Lung (tissue), 12 donors: ENCODE results near the gene LYPD6B. TPM values are rescaled to one million over a fixed set of nuclear protein-coding genes. Genes with fewer than 3 reads are reported as not detected.

Experiments
- ATAC-seq: fragments of 200-7000 bp; cut with Tn5 transposase; one replicate; pipeline ENCODE4 v1.9.1; 2020; ENCODE audit warnings: moderate number of reproducible peaks; ENCODE audit not compliant: insufficient read depth, low FRiP score
- DNase-seq, 3 donors: peaks; one replicate each; pipeline ENCODE4 v3.0.0-alpha.2; 2013 to 2017
- H3K27ac ChIP-seq, 2 donors: one replicate each; pipeline ENCODE4 v1.5.1; 2013; ENCODE audit warnings: mild to moderate bottlenecking in 2 of 2, moderate library complexity in 2 of 2, control low read depth in 1 of 2, inconsistent platforms in 1 of 2, low read depth in 1 of 2, low read length in 1 of 2
- H3K27me3 ChIP-seq, 3 donors: one replicate each; pipeline ENCODE4 v1.5.1; 2013; ENCODE audit warnings: low read length in 2 of 3; ENCODE audit not compliant: control insufficient read depth in 3 of 3, insufficient read depth in 3 of 3
- H3K36me3 ChIP-seq, 4 donors: one replicate each; pipeline ENCODE4 v1.5.1; 2013; ENCODE audit warnings: low read length in 4 of 4, mild to moderate bottlenecking in 1 of 4, moderate library complexity in 1 of 4; ENCODE audit not compliant: control insufficient read depth in 4 of 4, insufficient read depth in 4 of 4
- H3K4me1 ChIP-seq, 5 donors: one replicate each; pipeline ENCODE4 v1.5.1; 2013; ENCODE audit warnings: low read length in 5 of 5, mild to moderate bottlenecking in 2 of 5, moderate library complexity in 1 of 5; ENCODE audit not compliant: control insufficient read depth in 5 of 5, insufficient read depth in 5 of 5
- H3K4me3 ChIP-seq: one replicate; pipeline ENCODE4 v1.5.1; 2013; ENCODE audit warnings: mild to moderate bottlenecking, control low read depth, moderate library complexity
- H3K9ac ChIP-seq, 2 donors: one replicate each; pipeline ENCODE4 v1.5.1; 2013; ENCODE audit warnings: low read length in 2 of 2, control low read depth in 1 of 2; ENCODE audit not compliant: insufficient read depth in 1 of 2
- H3K9me3 ChIP-seq, 4 donors: one replicate each; pipeline ENCODE4 v1.5.1; 2013; ENCODE audit warnings: low read length in 3 of 4, mild to moderate bottlenecking in 1 of 4, moderate library complexity in 1 of 4; ENCODE audit not compliant: control insufficient read depth in 4 of 4, insufficient read depth in 3 of 4
- WGBS, 2 donors: extraction: QIAGEN DNeasy Blood & Tissue Kit; methylation state at CpG; one replicate each; pipeline ENCODE4 v1.1.7; 2013; 5-methylcytosine and 5-hydroxymethylcytosine counted together
- polyA plus RNA-seq, 2 donors: library from polyadenylated mRNA; stranded (reverse); fragments of 200-250 nt; gene quantifications; one replicate each; pipeline ENCODE4 v1.2.1, GENCODE V29; 2013
- total RNA-seq, 2 donors: library from RNA; depleted of rRNA in 1 of 2; stranded (reverse); fragments of >200 nt in 1 of 2; gene quantifications; one replicate each; pipeline ENCODE4 v1.2.1, GENCODE V29; 2014 to 2021
- TF ChIP-seq, protein P1 (sequence below): IDR thresholded peaks from 2 replicates; pipeline ENCODE4 v1.5.1; 2012; ENCODE audit warnings: mild to moderate bottlenecking; ENCODE audit errors: control extremely low read depth, extremely low read depth
- donor health status: control.
- donor health status: control.
- donor health status: Bipolar disorder and iron deficiency.
- donor health status: healthy.
- donor health status: DM: yes; HTN: yes; CAD: no.

The LYPD6B gene
- total and polyA plus RNA-seq, 4 donors, result 2.5 to 12.4 (median 3.4) TPM

DNA sequence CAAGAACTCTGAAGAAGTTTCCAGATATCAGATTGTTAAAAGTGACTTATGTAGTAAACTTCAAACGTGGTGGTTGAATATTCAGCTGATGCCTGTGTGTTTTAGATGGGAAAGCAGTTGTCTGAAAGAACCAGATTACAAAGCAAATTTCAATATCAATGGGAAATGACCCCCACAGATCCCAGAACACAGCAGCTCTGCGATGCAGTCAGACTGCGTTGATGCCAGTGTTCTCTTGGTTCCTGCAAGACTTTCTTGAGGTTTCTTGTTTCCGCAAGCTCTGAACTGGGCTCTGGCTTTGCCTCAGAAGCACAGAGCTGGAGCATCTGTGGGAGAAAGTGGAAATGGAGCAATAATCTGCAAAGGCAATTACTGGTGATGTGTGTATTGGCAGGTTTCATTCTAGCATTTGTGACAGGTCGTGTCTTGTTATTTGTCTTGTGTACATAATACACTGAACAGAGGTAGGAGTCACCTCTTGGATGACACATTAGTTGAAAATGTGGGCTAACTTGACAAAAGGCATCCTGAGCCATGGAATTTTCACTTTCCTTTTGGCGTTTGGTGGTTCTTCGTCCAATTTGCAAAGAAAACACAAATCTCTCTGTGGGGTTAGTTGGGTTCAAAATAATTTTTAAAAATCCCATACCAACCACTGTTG, 10.8 kb upstream of the LYPD6B start:
- WGBS, 2 donors, result 76% methylated on average over 7 of the region's 7 CpGs
- no peak overlapping the region for H3K27ac ChIP-seq
- DNase-seq (no peak), ATAC-seq (no peak)
- H3K4me3 ChIP-seq, result no peak overlapping the region
- no peaks in the 10 kb centered on the region for H3K36me3 ChIP-seq
- peaks cover 0 to 3% (median 0%) of the 10 kb centered on the region in 5 donors for H3K4me1 ChIP-seq
- TF ChIP-seq, protein P1, sequence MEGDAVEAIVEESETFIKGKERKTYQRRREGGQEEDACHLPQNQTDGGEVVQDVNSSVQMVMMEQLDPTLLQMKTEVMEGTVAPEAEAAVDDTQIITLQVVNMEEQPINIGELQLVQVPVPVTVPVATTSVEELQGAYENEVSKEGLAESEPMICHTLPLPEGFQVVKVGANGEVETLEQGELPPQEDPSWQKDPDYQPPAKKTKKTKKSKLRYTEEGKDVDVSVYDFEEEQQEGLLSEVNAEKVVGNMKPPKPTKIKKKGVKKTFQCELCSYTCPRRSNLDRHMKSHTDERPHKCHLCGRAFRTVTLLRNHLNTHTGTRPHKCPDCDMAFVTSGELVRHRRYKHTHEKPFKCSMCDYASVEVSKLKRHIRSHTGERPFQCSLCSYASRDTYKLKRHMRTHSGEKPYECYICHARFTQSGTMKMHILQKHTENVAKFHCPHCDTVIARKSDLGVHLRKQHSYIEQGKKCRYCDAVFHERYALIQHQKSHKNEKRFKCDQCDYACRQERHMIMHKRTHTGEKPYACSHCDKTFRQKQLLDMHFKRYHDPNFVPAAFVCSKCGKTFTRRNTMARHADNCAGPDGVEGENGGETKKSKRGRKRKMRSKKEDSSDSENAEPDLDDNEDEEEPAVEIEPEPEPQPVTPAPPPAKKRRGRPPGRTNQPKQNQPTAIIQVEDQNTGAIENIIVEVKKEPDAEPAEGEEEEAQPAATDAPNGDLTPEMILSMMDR, result no peak
- H3K27me3 ChIP-seq, result peaks cover 0 to 3% (median 0%) of the 10 kb centered on the region in 3 donors
- no peaks in the 10 kb centered on the region for H3K9me3 ChIP-seq
- H3K9ac ChIP-seq, result no peak overlapping the region

DNA sequence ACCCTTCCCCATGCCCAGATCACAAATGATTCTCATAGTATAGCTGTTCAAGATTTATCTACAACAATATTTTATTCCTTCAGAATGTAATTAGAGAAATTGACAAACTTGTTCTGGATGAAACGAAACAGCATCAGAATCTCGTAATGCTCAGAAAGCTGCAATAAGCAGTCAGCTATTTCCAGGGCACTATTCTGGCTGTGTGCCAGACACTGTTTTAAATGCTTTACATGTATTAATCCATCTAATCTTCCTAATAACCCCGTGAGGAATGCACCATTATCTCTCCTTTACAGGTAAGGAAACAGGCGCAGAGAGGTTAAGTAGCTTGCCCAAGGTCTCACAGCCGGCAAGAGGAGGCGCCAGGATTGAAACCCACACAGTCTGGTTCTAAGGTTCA, 10.1 kb upstream of the LYPD6B start:
- H3K27me3 ChIP-seq, result peaks cover 0 to 3% (median 0%) of the 10 kb centered on the region in 3 donors
- H3K4me1 ChIP-seq, result peaks cover 0 to 3% (median 0%) of the 10 kb centered on the region in 5 donors
- no peak overlapping the region for H3K9ac ChIP-seq
- no peaks in the 10 kb centered on the region for H3K9me3 ChIP-seq
- 82 to 84% methylated on average over 6 of the region's 6 CpGs for WGBS, 2 donors
- no peaks in the 10 kb centered on the region for H3K36me3 ChIP-seq
- TF ChIP-seq, protein P1, result no peak
- ATAC-seq (no peak), DNase-seq (no peak)
- no peak overlapping the region for H3K4me3 ChIP-seq
- no peak overlapping the region for H3K27ac ChIP-seq

GRCh38 chr2:149028891-149029290, 9.6 kb upstream of the LYPD6B start:
- no peaks in the 10 kb centered on the region for H3K9me3 ChIP-seq
- WGBS, 2 donors, result 76 to 78% methylated on average over 2 of the region's 2 CpGs
- H3K9ac ChIP-seq, result no peak overlapping the region
- no peak for DNase-seq
- H3K27me3 ChIP-seq, result peaks cover 0 to 3% (median 0%) of the 10 kb centered on the region in 3 donors
- no peaks in the 10 kb centered on the region for H3K36me3 ChIP-seq
- no peak overlapping the region for H3K4me3 ChIP-seq
- no peak overlapping the region for H3K27ac ChIP-seq
- H3K4me1 ChIP-seq, result peaks cover 0 to 3% (median 0%) of the 10 kb centered on the region in 5 donors
- TF ChIP-seq, protein P1, result no peak
- no peak for ATAC-seq
